AG04450 (cell line): Measurements from ENCODE around the gene DGCR2. TPM values are rescaled to one million over a fixed set of nuclear protein-coding genes. Genes with fewer than 3 reads are reported as not detected.

Source experiments
- CTCF ChIA-PET: fragments of 300-600, 350-600 bp; formaldehyde crosslinking; extraction: SDS; loops from one replicate; lab custom pipeline; 2022; ENCODE audit warnings: antibody characterized with exemption, inconsistent platforms; lab: Charles Lee
- POLR2A ChIA-PET: fragments of 350-600 bp; formaldehyde crosslinking; extraction: SDS; loops from one replicate; lab custom pipeline; 2021; ENCODE audit warnings: antibody characterized with exemption, inconsistent platforms; lab: Yijun Ruan, JAX
- DNase-seq: peaks from one replicate; pipeline ENCODE4 v3.0.0-alpha.2; 2011; ENCODE audit warnings: low read depth, low spot score
- H3K27ac ChIP-seq: one replicate; pipeline ENCODE4 v1.5.1; 2012; ENCODE audit warnings: low read depth, low read length, control low read depth
- H3K27me3 ChIP-seq: one replicate; pipeline ENCODE4 v1.6.0; 2012; ENCODE audit warnings: low read length; ENCODE audit not compliant: control insufficient read depth, insufficient read depth
- H3K4me3 ChIP-seq: 2 replicates; pipeline ENCODE4 v1.5.1; 2011; ENCODE audit warnings: mild to moderate bottlenecking, low read depth, low read length, control low read depth
- H3K9me3 ChIP-seq: 2 replicates; pipeline ENCODE4 v1.5.1; 2012; ENCODE audit warnings: low read length; ENCODE audit not compliant: control insufficient read depth, insufficient read depth
- polyA plus RNA-seq: library from polyadenylated mRNA; depleted of rRNA; stranded (reverse); fragments of >200 nt; gene quantifications from 2 replicates; pipeline ENCODE4 v1.2.3, GENCODE V29; 2011
- TF ChIP-seq, protein P1 (sequence below): IDR thresholded peaks from 2 replicates; pipeline ENCODE4 v1.5.1; 2011; ENCODE audit warnings: low read depth, low read length, control low read depth, inconsistent platforms

DGCR2 gene
- polyA plus RNA-seq, 1 experiment: 23.0 TPM

DNA sequence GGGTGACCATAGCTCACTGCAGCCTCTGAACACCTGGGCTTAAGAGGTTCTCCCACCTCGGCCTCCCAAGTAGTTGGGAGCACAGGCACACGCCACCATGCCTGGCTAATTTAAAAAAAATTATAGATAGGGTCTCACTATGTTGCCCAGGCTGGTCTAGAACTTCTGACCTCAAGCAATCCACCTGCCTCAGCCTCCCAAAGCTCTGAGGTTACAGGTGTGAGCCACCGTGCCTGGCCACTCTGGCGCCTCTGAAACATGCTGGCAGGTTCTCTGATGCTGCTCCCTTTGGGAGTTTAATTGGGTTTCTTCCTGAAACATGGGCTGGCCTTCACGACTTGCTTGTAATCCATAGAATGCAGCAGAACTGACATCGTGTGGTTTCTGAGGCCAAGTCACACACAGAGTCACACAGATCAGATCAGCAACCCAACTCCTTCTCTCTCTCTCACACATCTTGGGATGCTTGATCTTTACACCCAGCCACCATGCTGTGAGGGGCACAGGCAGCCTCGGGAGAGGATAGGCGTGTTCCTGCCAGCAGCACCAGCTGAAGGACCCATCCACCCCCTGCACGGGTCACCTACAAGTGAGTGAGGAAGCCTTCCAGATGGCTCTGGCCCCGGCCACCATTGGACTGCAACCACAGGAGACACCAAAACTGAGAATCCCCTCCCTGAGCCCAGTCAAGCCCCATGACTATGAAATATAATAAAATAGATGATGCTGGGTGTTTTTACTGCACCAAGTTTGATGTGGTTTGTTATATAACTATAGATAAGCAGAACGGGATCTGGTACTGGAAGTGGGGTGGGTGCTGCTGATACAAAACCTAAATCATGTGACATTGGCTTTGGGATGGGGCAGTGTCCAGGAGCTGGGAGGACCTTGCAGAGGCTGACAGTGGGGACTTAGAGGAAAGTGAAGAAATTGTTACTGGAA lies 31.0 kb upstream of the DGCR2 start:
- no peak overlapping the region for H3K27ac ChIP-seq

DNA sequence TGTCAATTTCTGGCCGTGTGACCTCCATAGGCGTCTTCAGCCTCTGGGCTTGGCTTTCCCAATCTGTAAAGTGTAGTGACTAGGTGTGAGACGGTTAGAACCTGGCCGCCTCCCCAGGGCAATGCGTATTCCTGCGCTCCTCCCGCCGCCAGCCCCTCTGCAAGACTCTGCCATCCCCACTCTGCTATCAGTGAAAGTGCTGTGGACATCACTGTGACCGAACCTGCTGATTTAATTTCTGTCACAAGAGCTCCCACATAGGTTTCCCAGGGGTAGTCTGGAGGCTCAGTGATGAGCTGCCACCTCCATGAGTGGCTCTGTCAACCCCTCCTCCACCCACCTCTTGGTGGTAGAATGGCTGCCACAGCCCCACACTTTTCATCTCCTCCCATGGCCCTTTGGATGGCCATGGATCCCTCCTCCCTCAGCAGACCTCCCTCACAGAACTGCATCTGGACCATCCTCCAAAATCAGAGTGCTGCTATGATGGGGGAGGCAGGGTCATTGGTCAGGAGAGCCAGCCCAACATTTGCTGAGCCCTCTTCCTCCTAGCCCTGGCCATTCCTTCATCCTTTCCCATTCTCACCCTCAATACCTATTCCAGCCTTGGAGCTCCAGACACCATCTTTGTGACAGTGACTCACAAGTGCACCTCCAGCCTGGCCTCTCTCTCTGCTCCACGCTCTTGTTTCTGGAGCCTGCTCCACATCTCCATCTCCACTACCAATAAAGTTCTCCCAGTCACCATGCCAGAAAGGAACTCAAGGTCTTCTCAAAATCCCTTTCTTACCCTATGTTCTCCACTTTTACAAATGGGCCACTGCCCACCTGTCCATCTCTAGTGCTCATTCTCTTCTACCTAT lies 29.3 kb upstream of the DGCR2 start:
- POLR2A ChIA-PET: no interaction called here
- no peak for DNase-seq
- CTCF ChIA-PET: no interaction called here
- peaks cover 11% of the 10 kb centered on the region for H3K9me3 ChIP-seq
- no peak overlapping the region for H3K27ac ChIP-seq
- peaks cover 58% of the 10 kb centered on the region for H3K27me3 ChIP-seq
- no peak overlapping the region for H3K4me3 ChIP-seq
- TF ChIP-seq, protein P1, sequence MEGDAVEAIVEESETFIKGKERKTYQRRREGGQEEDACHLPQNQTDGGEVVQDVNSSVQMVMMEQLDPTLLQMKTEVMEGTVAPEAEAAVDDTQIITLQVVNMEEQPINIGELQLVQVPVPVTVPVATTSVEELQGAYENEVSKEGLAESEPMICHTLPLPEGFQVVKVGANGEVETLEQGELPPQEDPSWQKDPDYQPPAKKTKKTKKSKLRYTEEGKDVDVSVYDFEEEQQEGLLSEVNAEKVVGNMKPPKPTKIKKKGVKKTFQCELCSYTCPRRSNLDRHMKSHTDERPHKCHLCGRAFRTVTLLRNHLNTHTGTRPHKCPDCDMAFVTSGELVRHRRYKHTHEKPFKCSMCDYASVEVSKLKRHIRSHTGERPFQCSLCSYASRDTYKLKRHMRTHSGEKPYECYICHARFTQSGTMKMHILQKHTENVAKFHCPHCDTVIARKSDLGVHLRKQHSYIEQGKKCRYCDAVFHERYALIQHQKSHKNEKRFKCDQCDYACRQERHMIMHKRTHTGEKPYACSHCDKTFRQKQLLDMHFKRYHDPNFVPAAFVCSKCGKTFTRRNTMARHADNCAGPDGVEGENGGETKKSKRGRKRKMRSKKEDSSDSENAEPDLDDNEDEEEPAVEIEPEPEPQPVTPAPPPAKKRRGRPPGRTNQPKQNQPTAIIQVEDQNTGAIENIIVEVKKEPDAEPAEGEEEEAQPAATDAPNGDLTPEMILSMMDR: no peak

More for the DNA sequence above, 31.0 kb upstream of the DGCR2 start:
- ChIA-PET CTCF (no interaction called here), POLR2A (no interaction called here)
- H3K9me3 ChIP-seq: peaks cover 11% of the 10 kb centered on the region
- peaks cover 43% of the 10 kb centered on the region for H3K27me3 ChIP-seq
- TF ChIP-seq, protein P1: no peak
- no peak overlapping the region for H3K4me3 ChIP-seq
- no peak for DNase-seq

DNA sequence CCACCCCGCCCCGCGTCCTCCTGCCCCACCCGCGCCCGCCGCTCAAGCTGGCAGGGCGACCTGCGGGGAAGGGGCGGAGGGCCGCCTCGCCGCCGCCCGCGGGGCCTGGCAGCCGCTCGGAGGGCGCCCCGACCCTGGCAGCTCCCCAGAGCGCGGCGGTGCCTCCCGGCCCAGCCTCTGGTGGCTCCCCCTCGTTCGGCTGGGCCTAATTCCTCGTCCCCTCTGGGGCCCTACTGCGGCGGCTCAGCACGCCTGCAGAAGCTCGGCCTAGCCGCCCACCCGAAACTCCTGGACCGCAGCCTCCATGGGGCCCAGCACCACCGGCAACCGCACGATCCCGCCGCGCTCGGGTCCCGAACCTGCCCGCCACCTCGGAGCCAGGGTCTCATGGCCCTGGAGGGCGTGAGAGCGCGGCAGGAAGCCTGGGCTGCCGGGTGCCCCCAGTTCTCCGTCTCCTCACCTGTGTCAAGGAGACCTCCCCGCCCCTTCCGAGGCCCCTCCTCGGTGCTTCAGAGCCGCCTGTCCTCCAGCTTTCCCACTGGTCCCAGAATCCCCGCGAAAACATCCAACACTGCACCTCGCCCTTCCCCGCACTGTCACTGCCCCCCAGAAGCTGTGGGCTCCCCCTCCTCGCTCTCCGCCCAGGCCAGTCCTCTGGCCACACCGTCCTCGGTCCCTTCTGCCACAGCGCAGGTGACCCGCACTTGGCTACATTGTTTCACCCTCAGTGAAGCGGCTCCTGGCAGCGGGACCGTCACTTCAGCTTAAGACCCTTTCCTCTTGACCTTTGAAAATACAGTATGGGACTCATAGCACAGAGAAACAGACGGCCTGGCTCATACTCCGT lies 28.5 kb upstream of the DGCR2 start:
- Histone ChIP-seq H3K9me3 (peaks cover 11% of the 10 kb centered on the region), H3K27me3 (peaks cover 59% of the 10 kb centered on the region), H3K27ac (no peak overlapping the region), H3K4me3 (no peak overlapping the region)
- DNase-seq: no peak
- ChIA-PET CTCF (no interaction called here), POLR2A (no interaction called here)
- TF ChIP-seq, protein P1: no peak

DNA sequence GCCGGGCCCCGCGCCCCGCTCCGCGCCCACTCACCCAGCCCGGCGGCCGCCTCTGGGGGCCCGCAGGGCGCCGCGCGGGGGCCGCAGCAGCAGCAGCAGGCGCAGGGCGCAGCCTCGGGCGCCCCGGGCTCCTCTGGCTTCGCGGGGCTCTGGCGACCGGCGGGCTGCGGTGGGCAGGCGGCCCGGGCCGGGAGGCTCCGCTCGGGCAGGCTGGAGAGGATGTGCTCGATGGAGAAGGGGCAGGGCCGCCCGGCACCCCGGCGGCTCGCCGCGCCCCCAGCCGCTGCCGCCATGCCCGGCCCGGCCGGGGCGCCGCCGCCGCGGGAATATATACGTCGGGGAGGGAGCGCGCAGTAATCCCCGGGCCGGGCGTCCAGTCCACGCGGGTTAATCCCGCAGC lies 27.8 kb upstream of the DGCR2 start, which contains the start of gene GSC2:
TSS of gene GSC2 (minus strand) at position 302 of the 400 bp plus-strand sequence. CDS start at position 293, 9 bp downstream.
- no peak within 1 kb of the TSS for H3K27ac ChIP-seq
- H3K27me3 ChIP-seq: peaks cover 59% of the 10 kb centered on the region
- POLR2A ChIA-PET: no interaction called here
- H3K4me3 ChIP-seq: no peak within 1 kb of the TSS
- no peak for DNase-seq
- CTCF ChIA-PET: no interaction called here
- peaks cover 11% of the 10 kb centered on the region for H3K9me3 ChIP-seq
- TF ChIP-seq, protein P1: no peak
